Activated naive CD4-positive, alpha-beta T cell (primary cell): ENCODE results near the gene POLN.
"Not testable (repeated sequence)": the region's sequence is repeated elsewhere in the genome, so short reads cannot be mapped to it uniquely, and the experiment has no call there.

Experiments
- DNase-seq, 4 experiments: peaks; one replicate each; lab custom pipeline; 2025; lab: John Stamatoyannopoulos, UW

Gene POLN

DNA sequence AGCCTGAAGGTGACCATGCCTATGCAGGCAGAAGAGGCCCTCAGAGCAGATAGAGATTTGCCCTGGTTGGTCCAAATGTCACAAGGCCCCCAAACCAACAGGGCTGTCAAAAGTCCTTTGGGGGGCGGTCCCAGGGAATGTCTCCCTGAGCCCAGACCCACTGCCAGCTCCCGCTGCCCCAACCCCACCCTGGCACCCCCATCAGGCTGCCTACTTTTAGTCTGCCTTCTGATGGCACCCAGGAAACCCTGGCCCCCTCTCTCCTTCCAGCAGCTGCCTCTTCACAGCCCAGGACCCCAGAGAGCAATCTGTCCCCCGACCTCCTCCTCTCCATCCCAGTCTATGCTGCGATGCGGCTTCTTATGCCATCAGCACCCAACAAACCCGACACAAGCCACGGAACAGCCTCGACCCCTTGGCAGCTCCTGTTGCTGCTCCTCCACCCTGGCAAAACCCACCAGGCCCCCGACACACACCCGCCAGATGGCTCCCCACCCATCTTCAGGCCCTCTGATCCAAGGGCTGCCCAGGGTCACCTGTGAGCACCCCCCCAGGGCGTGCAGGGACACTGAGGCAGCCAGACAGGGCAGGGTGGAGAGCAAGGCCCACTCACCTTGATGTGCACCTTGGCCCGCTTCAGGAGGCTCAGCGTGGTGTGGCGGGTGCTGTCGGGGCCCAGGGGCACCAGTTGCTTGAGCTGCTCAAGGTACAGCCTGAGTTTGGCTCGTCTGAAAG is 10.0 kb upstream of the POLN start:
- no peak for DNase-seq

GRCh38 chr4:2251073-2251794 is 9.3 kb upstream of the POLN start:
- DNase-seq, result no peak

GRCh38 chr4:2250357-2251072 is 8.6 kb upstream of the POLN start:
- no peak for DNase-seq

DNA sequence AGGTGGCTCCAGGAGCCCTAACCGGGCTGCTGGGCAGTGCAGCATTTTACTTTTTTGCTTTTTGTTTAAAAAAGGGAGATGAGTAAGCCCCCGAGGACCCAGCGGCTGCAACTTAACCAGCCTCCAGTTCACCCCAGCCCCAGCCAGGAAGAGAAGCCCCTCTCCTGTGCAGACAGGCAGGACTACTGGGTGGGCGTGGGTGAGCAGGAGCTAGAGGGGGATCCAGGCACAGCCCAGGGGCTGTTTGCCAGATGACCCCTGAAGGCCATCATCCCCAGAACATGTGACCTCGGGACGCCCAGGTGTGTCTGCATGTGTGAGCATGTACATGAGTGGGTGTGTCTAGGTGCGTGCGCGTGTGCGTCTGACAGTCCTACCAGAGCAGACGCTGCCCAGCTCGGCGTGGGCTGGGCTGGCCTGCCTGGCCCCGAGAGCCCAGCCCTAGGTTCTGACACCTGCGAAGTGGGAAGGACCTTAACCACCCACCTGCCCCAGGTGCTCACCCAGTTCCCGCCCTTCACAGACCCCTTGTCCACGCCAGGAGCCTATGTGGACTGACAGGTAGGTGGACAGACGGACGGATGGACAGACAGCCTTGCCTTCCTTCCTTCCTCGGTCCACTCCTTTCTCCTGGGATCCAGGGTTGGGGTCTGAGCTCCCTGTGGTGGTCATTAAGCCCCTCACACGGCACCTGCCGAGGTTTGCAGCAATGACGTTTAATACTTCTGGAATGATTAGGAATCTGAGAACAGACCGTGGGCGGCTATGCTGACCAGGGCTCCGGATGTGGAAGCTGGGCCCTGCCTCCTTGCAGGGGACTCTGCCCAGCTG is 7.8 kb upstream of the POLN start:
- DNase-seq, result no peak

GRCh38 chr4:2248821-2249261 is 6.9 kb upstream of the POLN start:
- no peak for DNase-seq

DNA sequence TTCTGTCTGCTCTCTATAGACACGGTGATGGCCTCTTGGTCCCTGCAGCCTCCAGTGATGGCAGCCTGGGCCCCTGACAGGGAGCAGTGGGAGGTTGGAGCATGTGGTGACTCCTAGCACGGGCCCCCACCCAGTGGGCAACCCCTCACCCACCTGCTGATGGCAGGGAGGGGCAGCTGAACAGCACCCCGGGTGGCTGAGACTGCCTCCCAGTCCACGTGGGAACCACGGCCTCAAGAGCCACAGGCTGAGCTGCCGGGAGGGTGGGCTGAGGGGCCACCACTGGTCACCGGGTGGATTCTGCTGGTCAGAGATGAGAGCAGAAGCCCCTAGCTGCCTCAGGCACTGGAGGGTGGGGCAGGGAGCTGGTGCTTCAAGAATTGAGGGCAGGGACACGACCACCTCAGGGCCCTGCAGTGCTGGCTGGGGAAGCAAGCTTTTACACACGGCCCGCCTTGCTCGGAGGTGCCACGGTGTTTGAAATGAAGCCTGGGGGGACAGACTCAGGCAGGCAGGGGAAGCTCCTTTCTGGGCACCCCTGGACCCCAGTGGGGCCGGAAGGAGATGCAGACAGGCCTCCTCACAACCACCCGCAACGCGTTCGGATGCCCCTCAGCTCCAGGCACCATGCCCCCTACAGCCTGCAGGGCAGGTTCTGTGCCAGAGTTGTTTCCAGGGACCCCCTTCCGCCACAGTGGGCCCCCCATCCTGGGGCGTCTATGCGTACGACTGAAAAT is 6.3 kb upstream of the POLN start:
- no peak for DNase-seq

- no peak for DNase-seq
Measured at GRCh38 chr4:2247128-2248043, 5.5 kb upstream of the POLN start.

DNA sequence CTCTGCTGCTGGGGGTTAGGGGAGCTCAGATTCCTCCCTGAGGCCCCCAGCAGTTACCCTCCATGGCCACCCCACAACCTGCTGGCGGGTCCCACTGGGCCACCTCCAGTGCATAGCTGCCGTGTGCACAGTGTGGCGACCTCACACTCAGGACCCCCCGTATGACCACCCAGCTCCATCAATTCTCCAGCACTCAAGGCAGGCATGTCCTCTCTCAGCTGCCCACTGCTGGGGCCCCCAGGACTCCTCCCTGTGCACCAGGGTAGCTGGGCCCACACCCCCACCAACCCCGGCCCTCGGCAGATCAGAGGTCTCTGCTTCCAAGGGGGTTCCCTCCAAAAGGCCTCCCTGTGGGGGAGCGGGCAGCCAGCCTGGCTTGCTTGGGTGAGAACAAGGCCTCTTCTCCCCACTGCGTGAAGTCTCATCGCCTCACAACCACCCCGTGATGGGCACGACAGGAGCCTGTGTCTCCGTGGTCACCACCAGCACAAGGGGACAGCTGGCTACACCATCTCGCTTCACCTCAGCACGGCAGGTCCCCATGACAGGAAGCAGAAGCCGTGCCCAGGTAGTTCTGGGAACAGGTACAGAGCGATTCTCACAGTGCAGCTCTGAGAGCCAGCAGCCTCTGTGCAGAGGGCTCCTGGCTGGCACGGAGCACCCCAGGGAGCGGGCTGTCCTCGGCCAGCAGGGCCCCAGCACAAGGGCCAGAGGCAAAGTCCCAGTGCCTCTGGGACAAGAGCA is 4.6 kb upstream of the POLN start:
- no peak for DNase-seq

DNA sequence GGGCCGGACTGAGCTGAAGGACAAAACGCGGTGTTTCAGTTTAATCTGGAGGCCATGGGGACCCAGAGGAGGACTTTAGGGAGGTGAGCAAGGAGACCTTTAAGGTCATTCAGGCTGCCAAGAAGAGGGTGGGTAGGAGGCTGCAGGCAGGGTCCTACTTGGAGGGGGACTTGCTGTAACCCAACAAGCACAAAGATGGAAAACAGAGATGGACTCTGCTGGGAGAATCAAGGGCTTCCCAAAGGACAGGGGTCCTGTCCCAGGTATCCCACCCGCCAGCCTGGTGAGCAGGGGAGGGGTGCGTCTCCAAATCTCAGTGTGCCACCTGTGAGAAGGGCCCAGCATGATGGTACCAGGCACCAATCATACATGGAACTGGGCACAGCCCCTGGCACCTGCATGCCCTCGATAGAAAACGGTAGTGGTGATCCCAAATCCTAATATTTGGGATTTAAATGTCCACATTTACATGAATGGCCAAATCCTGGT is 3.9 kb upstream of the POLN start:
- DNase-seq, result no peak

DNA sequence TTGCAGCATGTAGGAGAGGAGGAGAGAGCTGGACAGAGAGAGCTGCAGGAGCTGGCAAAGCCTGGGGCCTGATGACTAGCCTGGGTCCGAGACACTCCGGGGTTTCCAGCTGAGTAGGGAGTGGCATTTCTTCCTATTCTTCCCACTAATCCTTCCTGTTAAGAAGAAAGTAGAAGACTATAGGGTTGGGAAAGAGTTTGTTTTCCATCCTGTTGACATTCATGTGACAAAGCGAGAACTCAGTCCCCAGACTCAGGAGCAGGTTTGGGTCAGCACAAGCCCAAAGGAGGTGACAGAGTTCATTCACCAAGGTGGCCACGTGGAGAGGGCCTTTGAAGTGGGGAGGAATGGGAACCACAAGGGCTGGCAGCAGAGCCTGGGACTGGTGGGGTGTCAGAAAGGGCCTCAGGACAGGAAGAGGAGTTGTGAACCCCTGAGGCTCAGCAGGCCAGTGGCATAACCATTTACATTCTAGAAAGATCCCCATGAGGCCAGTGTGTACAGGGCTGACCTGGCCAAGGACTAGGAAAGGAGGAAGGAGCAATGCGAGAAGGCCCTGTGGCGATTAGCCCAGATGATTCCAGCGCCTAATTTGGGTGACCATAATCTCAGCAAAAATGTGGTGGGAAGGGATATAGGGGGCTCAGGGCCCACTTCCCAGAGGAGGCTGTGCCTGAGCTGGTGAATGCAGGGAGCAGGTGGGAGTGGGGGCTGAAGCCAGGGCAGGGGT is 3.3 kb upstream of the POLN start:
- DNase-seq, result no peak

GRCh38 chr4:2243681-2244380 is 1.9 kb upstream of the POLN start:
- DNase-seq, result no peak

DNA sequence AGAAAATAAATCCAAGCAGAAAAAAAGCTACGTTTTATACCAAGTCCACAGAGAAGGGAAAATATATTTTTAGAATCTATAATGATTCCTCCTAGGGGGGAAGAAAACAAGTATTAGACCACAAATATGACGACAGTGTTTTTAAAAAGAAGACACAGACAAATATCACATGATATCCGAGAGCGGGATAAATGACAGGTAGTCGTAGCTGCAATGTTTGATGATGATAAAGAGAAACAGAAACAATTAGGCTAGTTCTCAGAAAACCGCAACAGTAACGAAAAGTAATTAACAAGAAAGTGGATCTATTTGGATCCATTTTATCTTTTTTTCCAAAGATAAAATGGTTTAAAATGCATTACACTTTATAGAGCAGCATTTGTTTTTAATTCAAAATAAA is 918 bp downstream of the POLN start:
- no peak for DNase-seq

DNA sequence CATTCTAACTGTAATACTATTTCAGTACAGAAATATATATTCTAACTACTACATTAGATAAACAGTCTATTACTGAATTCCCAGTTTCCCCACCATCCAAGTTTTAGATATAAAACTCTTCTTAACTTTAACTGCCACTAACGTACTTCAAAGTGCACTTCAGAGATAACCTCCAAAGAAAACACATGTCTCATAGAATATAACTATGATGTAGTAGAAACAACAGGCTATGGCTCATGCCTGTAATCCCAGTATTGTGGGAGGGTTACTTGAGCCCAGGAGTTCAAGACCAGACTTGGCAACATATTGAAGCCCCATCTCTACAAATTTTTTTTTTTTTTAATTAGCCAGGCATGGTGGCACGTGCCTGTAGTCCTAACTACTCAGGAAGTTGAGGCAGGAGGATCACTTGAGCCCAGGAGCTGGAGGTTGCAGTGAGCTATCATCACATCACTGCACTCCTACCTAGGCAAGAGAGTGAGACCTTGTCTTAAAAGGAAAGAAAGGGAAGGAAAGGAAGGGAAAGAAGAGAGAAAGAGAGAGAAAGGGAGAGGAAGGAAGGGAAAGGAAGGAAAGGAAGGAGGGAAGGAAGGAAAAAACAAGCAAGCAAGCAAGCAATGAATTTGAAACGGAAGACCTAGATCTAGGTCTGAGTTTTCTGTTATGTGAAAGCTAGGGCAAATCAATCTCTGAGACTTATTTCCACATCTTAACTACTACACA is 4.8 kb downstream of the POLN start:
- no peak for DNase-seq

DNA sequence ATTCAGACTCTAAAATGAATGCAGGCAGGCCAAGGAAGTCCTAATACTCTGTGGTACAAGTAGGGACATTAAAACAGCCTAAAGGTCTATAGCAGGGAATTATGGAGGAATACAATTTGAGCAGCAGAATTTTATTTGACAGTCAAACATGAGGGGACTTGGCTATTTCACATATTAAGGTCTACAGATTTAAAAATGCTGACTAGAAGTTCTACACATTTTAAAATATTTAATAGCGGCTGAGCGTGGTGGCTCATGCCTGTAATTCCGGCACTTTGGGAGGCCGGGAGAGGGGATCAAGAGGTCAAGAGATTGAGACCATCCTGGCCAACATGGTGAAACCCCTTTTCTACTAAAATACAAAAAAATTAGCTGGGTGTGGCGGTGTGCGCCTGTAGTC is 10.8 kb downstream of the POLN start:
- no peak for DNase-seq

DNA sequence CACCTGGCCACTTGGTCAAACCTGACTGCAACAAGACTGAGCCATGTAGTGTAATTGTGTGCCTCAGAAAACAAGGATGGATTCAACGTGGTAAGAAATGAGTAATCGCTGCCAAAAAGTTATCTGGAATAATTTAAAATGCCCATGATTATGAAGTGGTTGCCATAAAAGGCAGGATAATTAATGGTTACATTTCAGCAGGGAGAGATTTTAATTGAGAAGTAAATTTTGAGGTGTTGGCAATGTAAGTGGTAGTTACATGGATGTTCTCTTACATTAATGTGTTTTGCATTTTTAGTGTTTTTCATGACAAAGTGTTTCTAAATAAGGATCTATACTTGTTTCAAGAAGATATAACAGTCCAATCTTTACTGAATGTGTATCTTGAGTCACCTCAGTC is 15.7 kb downstream of the POLN start:
- DNase-seq, result no peak

DNA sequence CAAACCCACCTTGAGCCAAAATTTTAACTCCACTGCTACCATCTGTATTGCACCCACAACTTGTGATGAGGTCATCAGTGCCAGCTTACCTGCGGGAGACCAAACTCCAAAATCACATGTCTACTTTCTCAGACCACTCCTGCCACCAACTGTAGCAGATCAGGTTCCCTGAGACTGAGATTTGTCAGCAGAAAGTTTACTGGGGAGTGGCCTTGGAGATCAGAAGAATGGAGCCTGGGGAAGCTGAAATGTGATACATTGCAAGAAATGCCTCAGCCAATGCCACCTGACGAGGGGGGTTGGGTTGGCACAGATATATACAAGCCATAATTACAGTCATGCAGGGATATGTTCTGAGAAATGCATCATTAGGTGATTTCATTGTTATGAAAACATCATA is 19.1 kb downstream of the POLN start:
- no peak for DNase-seq

- DNase-seq, result not testable (repeated sequence)
Measured at GRCh38 chr4:2221378-2221777, 20.5 kb downstream of the POLN start.
